H9 (cell line): Measurements from ENCODE around the gene TMEM106C. TPM values are rescaled to one million over a fixed set of nuclear protein-coding genes. Genes with fewer than 3 reads are reported as not detected.

Experiments used
- DNase-seq: peaks from one replicate; pipeline ENCODE4 v3.0.0-alpha.2; 2017
- H2AFZ ChIP-seq: one replicate; pipeline ENCODE4 v1.6.1; 2013; ENCODE audit warnings: mild to moderate bottlenecking, low read length, control low read depth, moderate library complexity
- H2AK5ac ChIP-seq: 2 replicates; pipeline ENCODE4 v1.6.1; 2013; ENCODE audit warnings: low read length, control low read depth, mixed read lengths; ENCODE audit not compliant: insufficient read length
- H2BK120ac ChIP-seq: one replicate; pipeline ENCODE4 v1.6.1; 2013; ENCODE audit warnings: low read depth, mild to moderate bottlenecking, low read length, control low read depth, inconsistent platforms; ENCODE audit not compliant: poor library complexity, severe bottlenecking
- H2BK12ac ChIP-seq: 2 replicates; pipeline ENCODE4 v1.6.1; 2013; ENCODE audit warnings: low read length, control low read depth, mixed read lengths, low read depth; ENCODE audit not compliant: insufficient read length
- H2BK15ac ChIP-seq: 2 replicates; pipeline ENCODE4 v1.6.1; 2013; ENCODE audit warnings: low read depth, low read length, control low read depth
- H2BK20ac ChIP-seq: one replicate; pipeline ENCODE4 v1.6.1; 2013; ENCODE audit warnings: low read depth, mild to moderate bottlenecking, low read length, control low read depth, inconsistent platforms; ENCODE audit not compliant: poor library complexity, severe bottlenecking
- H2BK5ac ChIP-seq: 2 replicates; pipeline ENCODE4 v1.6.1; 2013; ENCODE audit warnings: low read length, control low read depth, mixed read lengths; ENCODE audit not compliant: insufficient read length
- H3K14ac ChIP-seq: 2 replicates; pipeline ENCODE4 v1.6.1; 2013; ENCODE audit warnings: low read length, control low read depth; ENCODE audit not compliant: insufficient read depth
- H3K18ac ChIP-seq: 2 replicates; pipeline ENCODE4 v1.6.1; 2013; ENCODE audit warnings: low read depth, mild to moderate bottlenecking, mixed read lengths, low read length, control low read depth; ENCODE audit not compliant: insufficient read length
- H3K23ac ChIP-seq: 2 replicates; pipeline ENCODE4 v1.6.1; 2013; ENCODE audit warnings: low read length, control low read depth, mixed read lengths, low read depth; ENCODE audit not compliant: insufficient read length
- H3K23me2 ChIP-seq: 2 replicates; pipeline ENCODE4 v1.6.1; 2013; ENCODE audit warnings: low read depth, mild to moderate bottlenecking, mixed read lengths, low read length, control low read depth; ENCODE audit not compliant: insufficient read length, poor library complexity, severe bottlenecking
- H3K27ac ChIP-seq: 2 replicates; pipeline ENCODE4 v1.5.1; 2013; ENCODE audit warnings: low read length, control low read depth, mixed read lengths, low read depth; ENCODE audit not compliant: insufficient read length
- H3K27me3 ChIP-seq: 2 replicates; pipeline ENCODE4 v1.6.1; 2013; ENCODE audit warnings: low read length, control low read depth, inconsistent platforms; ENCODE audit not compliant: insufficient read depth
- H3K4ac ChIP-seq: 2 replicates; pipeline ENCODE4 v1.6.1; 2013; ENCODE audit warnings: low read depth, mild to moderate bottlenecking, control low read depth, inconsistent platforms, low read length, moderate library complexity
- H3K4me1 ChIP-seq: 2 replicates; pipeline ENCODE4 v1.6.1; 2013; ENCODE audit warnings: low read length, control low read depth, inconsistent platforms; ENCODE audit not compliant: insufficient read depth
- H3K4me2 ChIP-seq: 2 replicates; pipeline ENCODE4 v1.6.1; 2013; ENCODE audit warnings: low read length, control low read depth, mixed read lengths; ENCODE audit not compliant: insufficient read length, insufficient read depth
- H3K56ac ChIP-seq: 2 replicates; pipeline ENCODE4 v1.6.1; 2013; ENCODE audit warnings: low read depth, mild to moderate bottlenecking, mixed read lengths, low read length, control low read depth; ENCODE audit not compliant: insufficient read length
- H3K79me1 ChIP-seq: 2 replicates; pipeline ENCODE4 v1.6.1; 2013; ENCODE audit warnings: low read depth, mild to moderate bottlenecking, moderate library complexity, low read length, control low read depth, inconsistent platforms; ENCODE audit not compliant: insufficient read depth, poor library complexity, severe bottlenecking
- H3K79me2 ChIP-seq: 2 replicates; pipeline ENCODE4 v1.6.1; 2013; ENCODE audit warnings: low read length, control low read depth, inconsistent platforms; ENCODE audit not compliant: insufficient read depth
- H3K9ac ChIP-seq: 2 replicates; pipeline ENCODE4 v1.6.1; 2013; ENCODE audit warnings: low read length, control low read depth, mixed read lengths; ENCODE audit not compliant: insufficient read length; ENCODE audit errors: extremely low read depth
- H3K9me3 ChIP-seq: one replicate; pipeline ENCODE4 v1.6.1; 2013; ENCODE audit warnings: low read depth, low read length, inconsistent platforms; ENCODE audit not compliant: control insufficient read depth
- H3T11ph ChIP-seq: one replicate; pipeline ENCODE4 v1.6.1; 2013; ENCODE audit warnings: mild to moderate bottlenecking, low read length, control low read depth, inconsistent platforms
- H4K20me1 ChIP-seq: one replicate; pipeline ENCODE4 v1.6.1; 2013; ENCODE audit not compliant: control insufficient read depth, insufficient read length, insufficient read depth
- H4K5ac ChIP-seq: 2 replicates; pipeline ENCODE4 v1.6.1; 2013; ENCODE audit warnings: low read depth, mild to moderate bottlenecking, mixed read lengths, low read length, control low read depth; ENCODE audit not compliant: insufficient read length
- H4K8ac ChIP-seq: replicated peaks from 2 replicates; pipeline ENCODE4 v1.6.1; 2013; ENCODE audit warnings: low read length, control low read depth, mixed read lengths, low read depth; ENCODE audit not compliant: insufficient read length
- H4K91ac ChIP-seq: 2 replicates; pipeline ENCODE4 v1.6.1; 2013; ENCODE audit warnings: low read depth, mild to moderate bottlenecking, moderate library complexity, mixed read lengths, low read length, control low read depth; ENCODE audit not compliant: insufficient read length
- H3K27ac Mint-ChIP-seq, 3 experiments: 2 replicates in 2 of 3; 3 replicates in 1 of 3; pipeline ENCODE4 v1.8.0; 2020 to 2021; ENCODE audit warnings: mixed read lengths in 3 of 3, mild to moderate bottlenecking in 1 of 3, moderate library complexity in 1 of 3
- H3K27me3 Mint-ChIP-seq: 2 replicates; pipeline ENCODE4 v1.8.0; 2021; ENCODE audit warnings: low read depth, mild to moderate bottlenecking, moderate library complexity, mixed read lengths
- H3K36me3 Mint-ChIP-seq, 3 experiments: 2 replicates in 2 of 3; 3 replicates in 1 of 3; pipeline ENCODE4 v1.8.0; 2020 to 2021; ENCODE audit warnings: low read depth in 3 of 3, mixed read lengths in 3 of 3; ENCODE audit not compliant: insufficient read depth in 1 of 3
- H3K4me1 Mint-ChIP-seq, 2 experiments: 2 replicates each; pipeline ENCODE4 v1.8.0; 2020; ENCODE audit warnings: mixed read lengths in 2 of 2
- H3K4me3 Mint-ChIP-seq, 2 experiments: 2 replicates in 1 of 2; 3 replicates in 1 of 2; pipeline ENCODE4 v1.8.0; 2020 to 2021; ENCODE audit warnings: mild to moderate bottlenecking in 2 of 2, mixed read lengths in 2 of 2, moderate library complexity in 1 of 2
- H3K9me3 Mint-ChIP-seq, 2 experiments: 2 replicates in 1 of 2; 3 replicates in 1 of 2; pipeline ENCODE4 v1.8.0; 2020; ENCODE audit warnings: mild to moderate bottlenecking in 2 of 2, mixed read lengths in 2 of 2, moderate library complexity in 1 of 2
- CTCF ChIP-seq: fragments of 200-600 bp; sonication (generic); conservative IDR thresholded peaks from 3 replicates; pipeline ENCODE4 v1.8.0; 2021; ENCODE audit warnings: antibody characterized with exemption, mild to moderate bottlenecking
- WGBS: extraction: QIAGEN DNeasy Blood & Tissue Kit; methylation state at CpG from one replicate; pipeline ENCODE4 v1.1.7; 2013; ENCODE audit warnings: missing lambda C conversion rate, low lambda C conversion rate, mixed read lengths; ENCODE audit not compliant: insufficient read length; ENCODE audit errors: extremely low coverage; 5-methylcytosine and 5-hydroxymethylcytosine counted together
- total RNA-seq: library from RNA; stranded (reverse); gene quantifications from 2 replicates; pipeline ENCODE4 v1.2.1, GENCODE V29; 2021

The TMEM106C gene
- total RNA-seq, 1 experiment from 2014 or later, result 43.7 TPM

- Histone ChIP-seq H3K23ac (no peak overlapping the region), H3K56ac (no peak overlapping the region), H2BK12ac (no peak overlapping the region), H3K4me2 (no peak overlapping the region), H4K91ac (no peak overlapping the region), H2BK5ac (no peak overlapping the region), H3K4ac (no peak overlapping the region), H2AK5ac (no peak overlapping the region), H2AFZ (no peak overlapping the region), H3K18ac (no peak overlapping the region), H4K20me1 (peaks cover 2% of the 10 kb centered on the region), H3T11ph (no peak overlapping the region), H3K27ac (no peak overlapping the region), H3K79me2 (no peaks in the 10 kb centered on the region), H3K9ac (no peak overlapping the region), H3K9me3 (no peaks in the 10 kb centered on the region), H4K8ac (no peak overlapping the region), H2BK15ac (no peak overlapping the region), H3K4me1 (no peaks in the 10 kb centered on the region), H3K23me2 (peaks cover 12% of the 10 kb centered on the region), H3K14ac (no peak overlapping the region), H4K5ac (no peak overlapping the region), H2BK20ac (no peak overlapping the region), H3K79me1 (no peaks in the 10 kb centered on the region), H3K27me3 (peaks cover 82% of the 10 kb centered on the region), H2BK120ac (no peak overlapping the region)
- Mint-ChIP-seq H3K4me1 (peaks cover 13 to 14% of the 10 kb centered on the region in 2 experiments), H3K27ac (no peak overlapping the region), H3K27me3 (peaks cover 99% of the 10 kb centered on the region), H3K9me3 (peaks cover 0 to 2% of the 10 kb centered on the region in 2 experiments; a peak in 3 of 5 replicates), H3K36me3 (no peaks in the 10 kb centered on the region), H3K4me3 (no peak overlapping the region)
- DNase-seq, result no peak
- WGBS, result no CpG with 5 or more reads among the region's 4 CpGs
- TF ChIP-seq CTCF, result no peak
Measured at GRCh38 chr12:48008950-48009349, 45.6 kb downstream of the TMEM106C start.
